ENCODE data around the gene PYGO1. TPM values are rescaled to one million over a fixed set of nuclear protein-coding genes. Genes with fewer than 3 reads are reported as not detected.
"Not testable (repeated sequence)": the region's sequence is repeated elsewhere in the genome, so short reads cannot be mapped to it uniquely, and the experiment has no call there.

PYGO1 gene
- total RNA-seq, 1 donor from 2014 or later, result 3.1 TPM

DNA sequence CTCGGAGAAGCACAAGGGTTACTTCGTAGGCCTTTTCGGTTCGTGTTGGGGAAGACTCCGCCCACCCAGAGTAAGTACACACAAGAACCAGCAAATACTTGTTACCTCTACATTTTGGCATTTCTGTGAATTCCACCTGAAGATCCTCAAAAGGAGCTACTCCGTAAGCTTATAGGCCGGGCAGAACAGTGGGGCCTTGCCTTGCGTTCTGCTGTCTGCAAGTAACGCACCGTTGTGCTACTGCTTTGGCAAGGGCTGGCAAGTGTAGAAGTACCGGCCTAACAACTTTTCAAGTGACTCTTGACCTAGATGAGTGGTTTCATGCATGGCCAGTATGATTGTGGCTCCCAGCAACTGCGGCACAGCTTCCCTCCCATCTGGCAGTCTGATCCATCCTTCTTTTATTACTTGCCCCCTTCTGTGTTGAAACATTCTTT is 73.7 kb downstream of the PYGO1 start:
- intact Hi-C loops (cut with DNase I), result no loop called here
- no peak for DNase-seq (ENCODE audit: low spot score)

DNA sequence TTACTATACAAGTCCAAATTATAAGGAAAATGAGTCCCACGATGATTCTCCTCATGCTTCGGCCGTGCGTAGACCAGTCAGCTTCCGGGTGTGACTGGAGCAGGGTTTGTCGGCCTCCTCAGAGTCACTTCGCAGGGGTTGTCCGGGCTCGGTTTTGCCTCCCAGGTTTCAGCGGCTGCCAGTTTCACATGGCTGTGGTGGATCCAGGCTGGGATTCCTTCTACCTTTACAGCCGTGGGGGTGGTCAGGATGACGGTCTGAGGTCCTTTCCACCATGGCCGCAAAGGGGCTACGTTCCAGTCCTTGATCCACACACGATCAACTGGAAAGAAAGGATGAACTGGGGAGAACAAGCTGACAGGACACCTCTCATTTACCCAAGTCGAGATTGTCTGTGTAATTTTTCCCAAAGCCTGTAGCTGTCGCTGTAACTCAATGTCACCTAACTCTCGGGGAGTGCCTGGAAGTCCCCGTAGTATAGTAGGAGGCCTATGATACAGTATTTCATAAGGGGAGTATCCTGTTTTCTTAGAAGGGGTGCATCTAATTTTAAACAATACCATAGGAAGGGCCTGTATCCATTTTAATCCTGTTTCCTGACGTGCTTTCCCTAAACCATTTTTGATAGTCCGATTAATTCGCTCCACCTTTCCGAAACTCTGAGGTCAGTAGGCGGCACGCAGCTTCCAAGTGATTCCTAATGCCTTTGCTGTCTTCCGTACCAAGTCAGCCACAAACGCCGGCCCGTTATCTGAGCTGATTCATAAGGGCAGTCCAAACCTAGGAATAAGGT is 74.3 kb downstream of the PYGO1 start:
- DNase-seq (ENCODE audit: low spot score); intact Hi-C loops (cut with DNase I): not testable (repeated sequence)

DNA sequence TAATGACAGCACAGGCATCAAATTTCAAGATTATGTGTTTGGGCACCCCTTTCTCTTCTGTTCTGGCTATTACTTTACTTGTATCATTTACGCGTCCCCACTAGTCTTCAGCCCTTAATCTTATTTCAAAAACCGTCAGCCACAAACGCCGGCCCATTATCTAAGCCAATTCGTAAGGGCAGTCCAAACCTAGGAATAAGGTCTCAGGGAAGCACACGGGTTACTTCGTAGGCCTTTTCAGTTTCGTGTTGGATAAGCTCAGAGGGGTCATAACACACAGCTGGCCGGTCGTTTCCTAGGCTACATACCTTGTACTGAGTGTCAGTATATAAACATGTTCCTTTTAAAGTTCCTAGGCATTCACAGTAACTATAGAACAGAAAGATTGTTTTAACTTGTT is 75.0 kb downstream of the PYGO1 start:
- no peak for DNase-seq (ENCODE audit: low spot score)
- intact Hi-C loops (cut with DNase I), result no loop called here

DNA sequence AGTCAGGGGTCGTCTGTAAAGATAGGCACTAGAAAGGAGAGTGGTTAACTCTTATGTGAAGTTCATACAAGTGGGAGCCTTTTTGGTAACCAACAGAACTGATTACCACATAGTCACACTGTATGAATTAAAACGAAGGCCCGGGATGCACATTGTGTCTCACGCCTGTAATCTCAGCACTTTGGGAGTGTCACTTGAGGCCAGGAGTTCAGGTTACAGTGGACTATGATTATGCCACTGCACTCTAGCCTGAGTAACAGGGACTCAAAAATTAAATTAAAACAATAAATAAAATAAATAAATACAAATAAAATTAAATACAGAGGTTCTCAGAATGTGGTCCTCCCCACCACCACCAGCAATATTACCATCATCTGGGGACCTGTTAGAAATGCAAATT is 80.6 kb downstream of the PYGO1 start:
- no peak for DNase-seq (ENCODE audit: low spot score)
- intact Hi-C loops (cut with DNase I), result no loop called here

DNA sequence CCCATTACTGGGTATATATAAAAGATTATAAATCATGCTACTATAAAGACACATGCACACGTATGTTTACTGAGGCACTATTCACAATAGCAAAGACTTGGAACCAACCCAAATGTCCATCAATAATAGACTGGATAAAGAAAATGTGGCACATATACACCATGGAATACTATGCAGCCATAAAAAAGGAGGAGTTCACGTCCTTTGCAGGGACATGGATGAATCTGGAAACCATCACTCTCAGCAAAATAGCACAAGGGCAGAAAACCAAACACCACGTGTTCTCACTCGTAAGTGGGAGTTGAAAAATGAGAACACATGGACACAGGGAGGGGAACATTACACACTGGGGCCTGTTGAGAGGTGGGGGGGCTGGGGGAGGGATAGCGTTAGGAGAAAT is 82.7 kb downstream of the PYGO1 start:
- intact Hi-C loops (cut with DNase I); DNase-seq (ENCODE audit: low spot score): not testable (repeated sequence)

DNA sequence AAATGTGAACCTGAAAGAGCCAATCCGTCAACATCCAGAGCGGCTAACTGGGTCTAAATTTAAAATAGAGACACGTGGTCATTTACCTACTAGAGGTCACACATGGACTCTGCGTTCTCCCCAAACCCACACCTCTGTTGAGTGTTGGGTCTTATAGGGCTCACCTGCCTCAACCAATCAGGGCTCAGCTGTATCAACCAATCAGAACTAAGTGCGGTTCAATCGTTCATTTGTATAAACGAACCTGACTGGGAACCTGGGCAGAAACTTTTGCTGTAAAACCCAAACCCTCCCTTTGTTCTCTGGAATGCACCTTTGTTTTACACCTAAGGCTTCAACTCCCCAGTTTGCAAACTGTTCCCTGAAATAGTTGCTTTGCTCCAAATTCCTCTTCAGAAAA is 89.0 kb downstream of the PYGO1 start:
- intact Hi-C loops (cut with DNase I), result no loop called here
- DNase-seq (ENCODE audit: low spot score), result no peak

DNA sequence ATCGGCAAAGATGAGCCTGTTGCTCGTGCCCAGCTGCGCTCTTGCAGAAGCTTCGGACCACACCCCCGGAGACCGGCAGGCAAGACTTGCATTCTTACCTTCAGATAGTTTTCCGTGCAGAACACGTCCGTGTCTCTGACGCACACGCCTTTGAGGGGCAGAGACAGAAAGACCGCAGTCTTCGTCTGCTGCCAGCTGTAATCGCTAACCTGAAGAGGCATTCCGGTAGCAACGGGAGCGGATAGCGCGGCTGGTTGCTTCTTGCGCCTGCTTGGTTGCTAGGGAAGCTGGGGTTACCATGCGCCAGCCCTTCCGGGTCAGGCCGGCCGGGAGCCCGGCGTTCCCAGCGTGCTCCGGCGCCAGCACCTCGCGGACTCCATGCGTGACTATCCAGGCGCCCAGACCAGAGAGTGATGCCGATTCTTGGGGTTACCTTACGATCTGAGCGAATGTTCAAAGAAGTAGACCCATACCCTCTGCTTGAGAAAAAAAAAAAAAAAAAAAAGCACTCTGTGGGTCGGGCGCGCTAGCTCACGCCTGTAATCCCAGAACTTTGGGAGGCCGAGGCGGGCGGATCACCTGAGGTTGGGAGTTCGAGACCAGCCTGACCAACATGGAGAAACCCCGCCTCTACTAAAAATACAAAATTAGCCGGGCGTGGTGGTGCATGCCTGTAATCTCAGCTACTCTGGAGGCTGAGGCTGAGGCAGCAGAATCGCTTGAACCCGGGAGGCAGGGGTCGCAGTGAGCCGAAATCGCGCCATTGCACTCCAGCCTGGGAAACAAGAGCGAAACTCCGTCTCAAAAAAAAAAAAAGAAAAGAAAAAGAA is 89.8 kb downstream of the PYGO1 start:
- intact Hi-C loops (cut with DNase I), result not testable (repeated sequence)
- peak; percentile 95 for DNase-seq (ENCODE audit: low spot score)

DNA sequence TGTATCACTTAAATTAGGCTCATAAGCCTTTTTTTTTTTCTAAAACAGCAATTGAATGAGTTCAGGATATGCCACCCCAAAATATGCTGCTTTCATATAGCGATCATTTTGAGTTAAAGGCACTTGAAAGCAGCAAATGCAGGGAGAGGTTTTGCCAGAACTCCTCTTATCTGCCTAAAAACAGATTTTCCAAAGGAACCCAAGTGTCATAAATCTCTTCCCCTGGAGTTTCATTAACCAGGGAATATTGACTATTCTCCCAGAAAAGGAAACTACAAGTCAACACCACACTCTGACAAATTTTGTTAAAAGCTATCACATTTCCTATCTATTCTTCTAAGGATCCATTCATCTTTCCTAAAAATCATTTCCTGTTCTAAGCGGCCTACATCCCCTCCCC is 91.4 kb downstream of the PYGO1 start:
- intact Hi-C loops (cut with DNase I), result no loop called here
- no peak for DNase-seq (ENCODE audit: low spot score)

DNA sequence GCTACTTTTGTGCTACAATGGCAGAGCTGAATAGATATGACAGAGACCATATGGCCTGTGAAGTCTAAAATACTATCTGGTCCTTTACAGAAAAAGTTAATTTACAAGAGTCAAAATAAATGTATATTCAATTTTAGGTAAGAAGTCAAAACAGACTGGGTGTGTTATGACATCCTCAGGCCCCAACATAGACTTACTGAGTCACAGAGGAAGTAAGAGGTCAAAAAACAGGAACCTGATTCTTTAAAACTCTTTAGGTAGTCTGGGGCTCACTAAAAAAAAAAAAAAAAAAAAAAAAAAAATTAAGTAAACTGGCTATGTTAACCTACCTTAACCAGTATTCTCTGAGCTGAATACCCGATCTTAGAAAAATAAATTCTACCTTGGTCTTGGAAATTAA is 93.2 kb downstream of the PYGO1 start:
- no peak for DNase-seq (ENCODE audit: low spot score)
- intact Hi-C loops (cut with DNase I), result no loop called here

DNA sequence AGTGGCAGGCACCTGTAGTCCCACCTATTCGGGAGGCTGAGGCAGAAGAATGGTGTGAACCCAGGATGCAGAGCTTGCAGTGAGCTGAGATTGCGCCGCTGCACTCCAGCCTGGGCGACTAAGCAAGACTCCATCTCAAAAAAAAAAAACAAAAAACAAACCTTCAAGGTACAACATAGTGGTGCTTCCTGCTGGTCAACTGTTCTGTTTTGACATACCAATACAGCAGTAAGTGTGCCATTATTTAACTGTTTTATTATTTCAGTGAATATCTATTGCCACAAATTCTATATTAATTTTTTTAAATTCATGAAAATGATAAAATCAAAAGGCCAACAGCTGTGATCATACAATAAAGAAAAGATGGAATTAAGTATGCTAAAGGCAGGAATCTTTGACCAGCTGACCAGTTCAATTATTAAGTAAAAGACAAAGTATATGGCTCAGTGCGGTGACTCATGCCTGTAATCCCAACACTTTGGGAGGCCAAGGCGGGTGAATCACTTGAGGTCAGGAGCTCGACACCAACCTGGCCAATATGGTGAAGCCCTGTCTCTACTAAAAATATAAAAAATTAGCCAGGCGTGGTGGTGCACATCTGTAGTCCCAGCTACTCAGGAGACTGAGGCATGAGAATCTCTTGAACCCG is 99.1 kb downstream of the PYGO1 start:
- intact Hi-C loops (cut with DNase I); DNase-seq (ENCODE audit: low spot score): not testable (repeated sequence)

Other genes with a start within 250 kb of the PYGO1 start
- gene CCPG1, start 180.0 kb downstream of the PYGO1 start, total RNA-seq, result 83.3 TPM
- 3.2 TPM for gene PIERCE2, start 179.8 kb downstream of the PYGO1 start, total RNA-seq
- 0.32 TPM for gene DNAAF4, start 80.1 kb downstream of the PYGO1 start, total RNA-seq
- gene PRTG, start 154.8 kb upstream of the PYGO1 start, total RNA-seq, result 0.92 TPM

Data from cardiac septum (tissue), 1 donor.